ENCODE results near the gene SPEM1. TPM values are rescaled to one million over a fixed set of nuclear protein-coding genes. Genes with fewer than 3 reads are reported as not detected.

The SPEM1 gene
- total and polyA plus RNA-seq, 10 of the 15 experiments (the other 5 are each of a cell fraction or from before 2014, with no cell fraction given): not detected

DNA sequence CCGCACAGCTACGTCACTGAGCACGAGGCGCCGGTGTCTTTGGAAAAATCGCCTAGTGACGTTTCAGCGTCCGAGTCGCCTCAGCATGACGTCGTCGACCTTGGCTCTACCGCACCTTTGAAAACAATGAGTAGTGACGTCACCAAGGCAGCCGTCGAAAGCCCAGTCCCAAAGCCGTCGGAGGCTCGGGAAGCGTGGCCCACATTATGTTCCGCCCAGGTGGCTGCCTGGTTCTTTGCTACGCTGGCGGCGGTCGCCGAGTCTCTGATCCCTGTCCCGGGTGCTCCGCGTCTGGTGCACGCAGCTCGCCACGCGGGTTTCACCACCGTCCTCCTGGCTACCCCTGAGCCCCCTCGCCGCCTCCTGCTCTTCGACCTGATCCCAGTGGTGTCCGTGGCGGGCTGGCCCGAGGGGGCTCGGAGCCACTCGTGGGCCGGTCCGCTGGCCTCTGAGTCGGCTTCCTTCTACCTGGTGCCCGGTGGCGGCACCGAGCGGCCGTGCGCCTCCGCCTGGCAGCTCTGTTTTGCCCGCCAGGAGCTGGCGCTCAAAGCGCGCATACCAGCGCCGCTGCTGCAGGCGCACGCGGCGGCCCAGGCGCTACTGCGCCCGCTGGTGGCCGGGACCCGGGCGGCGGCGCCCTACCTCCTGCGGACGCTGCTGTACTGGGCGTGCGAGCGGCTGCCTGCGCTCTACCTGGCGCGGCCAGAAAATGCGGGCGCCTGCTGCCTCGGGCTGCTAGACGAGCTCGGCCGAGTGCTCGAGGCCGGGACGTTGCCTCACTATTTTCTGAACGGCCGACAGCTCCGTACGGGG lies 16.6 kb downstream of the SPEM1 start (continued):
- TF ChIP-seq, protein P1, sequence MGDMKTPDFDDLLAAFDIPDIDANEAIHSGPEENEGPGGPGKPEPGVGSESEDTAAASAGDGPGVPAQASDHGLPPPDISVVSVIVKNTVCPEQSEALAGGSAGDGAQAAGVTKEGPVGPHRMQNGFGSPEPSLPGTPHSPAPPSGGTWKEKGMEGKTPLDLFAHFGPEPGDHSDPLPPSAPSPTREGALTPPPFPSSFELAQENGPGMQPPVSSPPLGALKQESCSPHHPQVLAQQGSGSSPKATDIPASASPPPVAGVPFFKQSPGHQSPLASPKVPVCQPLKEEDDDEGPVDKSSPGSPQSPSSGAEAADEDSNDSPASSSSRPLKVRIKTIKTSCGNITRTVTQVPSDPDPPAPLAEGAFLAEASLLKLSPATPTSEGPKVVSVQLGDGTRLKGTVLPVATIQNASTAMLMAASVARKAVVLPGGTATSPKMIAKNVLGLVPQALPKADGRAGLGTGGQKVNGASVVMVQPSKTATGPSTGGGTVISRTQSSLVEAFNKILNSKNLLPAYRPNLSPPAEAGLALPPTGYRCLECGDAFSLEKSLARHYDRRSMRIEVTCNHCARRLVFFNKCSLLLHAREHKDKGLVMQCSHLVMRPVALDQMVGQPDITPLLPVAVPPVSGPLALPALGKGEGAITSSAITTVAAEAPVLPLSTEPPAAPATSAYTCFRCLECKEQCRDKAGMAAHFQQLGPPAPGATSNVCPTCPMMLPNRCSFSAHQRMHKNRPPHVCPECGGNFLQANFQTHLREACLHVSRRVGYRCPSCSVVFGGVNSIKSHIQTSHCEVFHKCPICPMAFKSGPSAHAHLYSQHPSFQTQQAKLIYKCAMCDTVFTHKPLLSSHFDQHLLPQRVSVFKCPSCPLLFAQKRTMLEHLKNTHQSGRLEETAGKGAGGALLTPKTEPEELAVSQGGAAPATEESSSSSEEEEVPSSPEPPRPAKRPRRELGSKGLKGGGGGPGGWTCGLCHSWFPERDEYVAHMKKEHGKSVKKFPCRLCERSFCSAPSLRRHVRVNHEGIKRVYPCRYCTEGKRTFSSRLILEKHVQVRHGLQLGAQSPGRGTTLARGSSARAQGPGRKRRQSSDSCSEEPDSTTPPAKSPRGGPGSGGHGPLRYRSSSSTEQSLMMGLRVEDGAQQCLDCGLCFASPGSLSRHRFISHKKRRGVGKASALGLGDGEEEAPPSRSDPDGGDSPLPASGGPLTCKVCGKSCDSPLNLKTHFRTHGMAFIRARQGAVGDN (IDR thresholded peaks at IDR 0.05): peak; percentile 72; the same call in 1 of the 2 replicates
- TF ChIP-seq PAX8 (IDR thresholded peaks at IDR 0.05) (no peak), ATF7 (IDR thresholded peaks at IDR 0.05; ENCODE audit: low read depth) (peak; percentile 93), IKZF1 (conservative IDR thresholded peaks at IDR 0.05) (peak; percentile 75), CHD2 (IDR thresholded peaks at IDR 0.05; ENCODE audit: borderline replicate concordance, low read depth, low read length) (peak; percentile 32; the same call in 1 of the 2 replicates), ZNF217 (IDR thresholded peaks at IDR 0.05) (peak; percentile 83), NRF1 (conservative IDR thresholded peaks at IDR 0.05; ENCODE audit: low read depth, low read length) (no peak), USF2 (IDR thresholded peaks at IDR 0.05; ENCODE audit: borderline replicate concordance, low read depth, low read length) (no peak; the same call in 1 of the 2 replicates), SMC3 (IDR thresholded peaks at IDR 0.05; ENCODE audit: borderline replicate concordance, low read length) (peak; percentile 63), YY1 (IDR thresholded peaks at IDR 0.05; ENCODE audit: low read depth, low read length) (peak; percentile 71), TAF1 (IDR thresholded peaks at IDR 0.05; ENCODE audit: borderline replicate concordance, low read depth, low read length) (no peak), SMARCA5 (IDR thresholded peaks at IDR 0.05) (peak; percentile 97), ZNF384 (IDR thresholded peaks at IDR 0.05; ENCODE audit: borderline replicate concordance, low read depth, low read length) (no peak), ZNF24 (IDR thresholded peaks at IDR 0.05) (peak; percentile 62; the same call in 1 of the 2 replicates), EGR1 (IDR thresholded peaks at IDR 0.05; ENCODE audit: borderline replicate concordance in 1 of 2, low read depth in 2 of 2, low read length in 2 of 2) (peak in 1 of 2 experiments; percentile 27; a peak in 1 of 3 replicates), CREB1 (IDR thresholded peaks at IDR 0.05; ENCODE audit: low read depth) (peak; percentile 91), TCF12 (IDR thresholded peaks at IDR 0.05; ENCODE audit: low read depth, low read length) (no peak)
- TF ChIP-seq, protein P2, sequence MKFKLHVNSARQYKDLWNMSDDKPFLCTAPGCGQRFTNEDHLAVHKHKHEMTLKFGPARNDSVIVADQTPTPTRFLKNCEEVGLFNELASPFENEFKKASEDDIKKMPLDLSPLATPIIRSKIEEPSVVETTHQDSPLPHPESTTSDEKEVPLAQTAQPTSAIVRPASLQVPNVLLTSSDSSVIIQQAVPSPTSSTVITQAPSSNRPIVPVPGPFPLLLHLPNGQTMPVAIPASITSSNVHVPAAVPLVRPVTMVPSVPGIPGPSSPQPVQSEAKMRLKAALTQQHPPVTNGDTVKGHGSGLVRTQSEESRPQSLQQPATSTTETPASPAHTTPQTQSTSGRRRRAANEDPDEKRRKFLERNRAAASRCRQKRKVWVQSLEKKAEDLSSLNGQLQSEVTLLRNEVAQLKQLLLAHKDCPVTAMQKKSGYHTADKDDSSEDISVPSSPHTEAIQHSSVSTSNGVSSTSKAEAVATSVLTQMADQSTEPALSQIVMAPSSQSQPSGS (IDR thresholded peaks at IDR 0.05; ENCODE audit: low read length): no peak
- TF ChIP-seq, protein P3, sequence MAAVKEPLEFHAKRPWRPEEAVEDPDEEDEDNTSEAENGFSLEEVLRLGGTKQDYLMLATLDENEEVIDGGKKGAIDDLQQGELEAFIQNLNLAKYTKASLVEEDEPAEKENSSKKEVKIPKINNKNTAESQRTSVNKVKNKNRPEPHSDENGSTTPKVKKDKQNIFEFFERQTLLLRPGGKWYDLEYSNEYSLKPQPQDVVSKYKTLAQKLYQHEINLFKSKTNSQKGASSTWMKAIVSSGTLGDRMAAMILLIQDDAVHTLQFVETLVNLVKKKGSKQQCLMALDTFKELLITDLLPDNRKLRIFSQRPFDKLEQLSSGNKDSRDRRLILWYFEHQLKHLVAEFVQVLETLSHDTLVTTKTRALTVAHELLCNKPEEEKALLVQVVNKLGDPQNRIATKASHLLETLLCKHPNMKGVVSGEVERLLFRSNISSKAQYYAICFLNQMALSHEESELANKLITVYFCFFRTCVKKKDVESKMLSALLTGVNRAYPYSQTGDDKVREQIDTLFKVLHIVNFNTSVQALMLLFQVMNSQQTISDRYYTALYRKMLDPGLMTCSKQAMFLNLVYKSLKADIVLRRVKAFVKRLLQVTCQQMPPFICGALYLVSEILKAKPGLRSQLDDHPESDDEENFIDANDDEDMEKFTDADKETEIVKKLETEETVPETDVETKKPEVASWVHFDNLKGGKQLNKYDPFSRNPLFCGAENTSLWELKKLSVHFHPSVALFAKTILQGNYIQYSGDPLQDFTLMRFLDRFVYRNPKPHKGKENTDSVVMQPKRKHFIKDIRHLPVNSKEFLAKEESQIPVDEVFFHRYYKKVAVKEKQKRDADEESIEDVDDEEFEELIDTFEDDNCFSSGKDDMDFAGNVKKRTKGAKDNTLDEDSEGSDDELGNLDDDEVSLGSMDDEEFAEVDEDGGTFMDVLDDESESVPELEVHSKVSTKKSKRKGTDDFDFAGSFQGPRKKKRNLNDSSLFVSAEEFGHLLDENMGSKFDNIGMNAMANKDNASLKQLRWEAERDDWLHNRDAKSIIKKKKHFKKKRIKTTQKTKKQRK (IDR thresholded peaks at IDR 0.05; ENCODE audit: low read depth, low read length): no peak

Measured in GM12878 (cell line).